Mucosa of stomach (tissue), 1 donor: ENCODE measurements around the gene LGI2.
"Not testable (repeated sequence)": the region's sequence is repeated elsewhere in the genome, so short reads cannot be mapped to it uniquely, and the experiment has no call there.

Experiments
- H3K27me3 ChIP-seq: one replicate; pipeline ENCODE4 v1.7.0; 2013; ENCODE audit warnings: mild to moderate bottlenecking, low read length; ENCODE audit not compliant: control insufficient read depth, insufficient read depth
- H3K36me3 ChIP-seq: one replicate; pipeline ENCODE4 v1.7.0; 2013; ENCODE audit warnings: low read length; ENCODE audit not compliant: control insufficient read depth, insufficient read depth
- H3K4me1 ChIP-seq: one replicate; pipeline ENCODE4 v1.7.0; 2013; ENCODE audit warnings: mild to moderate bottlenecking, low read length; ENCODE audit not compliant: control insufficient read depth, insufficient read depth
- H3K4me3 ChIP-seq: one replicate; pipeline ENCODE4 v1.7.0; 2013; ENCODE audit warnings: low read length
- H3K9ac ChIP-seq: one replicate; pipeline ENCODE4 v1.7.0; 2013; ENCODE audit warnings: mild to moderate bottlenecking, low read length, moderate library complexity
- H3K9me3 ChIP-seq: one replicate; pipeline ENCODE4 v1.7.0; 2013; ENCODE audit warnings: mild to moderate bottlenecking, low read length, moderate library complexity; ENCODE audit not compliant: control insufficient read depth
- donor health status: Pancreatic carcinoma.

The LGI2 gene

GRCh38 chr4:25030277-25031076 is at the start of gene LGI2:
LGI2 (minus strand) TSS chr4:25030946; CDS start chr4:25030693, 253 bp downstream.
- peaks cover 41% of the 10 kb centered on the region for H3K27me3 ChIP-seq
- H3K4me1 ChIP-seq, result no peaks in the 10 kb centered on the region
- H3K9ac ChIP-seq, result no peak within 1 kb of the TSS
- no peaks in the 10 kb centered on the region for H3K36me3 ChIP-seq
- no peaks in the 10 kb centered on the region for H3K9me3 ChIP-seq
- H3K4me3 ChIP-seq, result no peak within 1 kb of the TSS

DNA sequence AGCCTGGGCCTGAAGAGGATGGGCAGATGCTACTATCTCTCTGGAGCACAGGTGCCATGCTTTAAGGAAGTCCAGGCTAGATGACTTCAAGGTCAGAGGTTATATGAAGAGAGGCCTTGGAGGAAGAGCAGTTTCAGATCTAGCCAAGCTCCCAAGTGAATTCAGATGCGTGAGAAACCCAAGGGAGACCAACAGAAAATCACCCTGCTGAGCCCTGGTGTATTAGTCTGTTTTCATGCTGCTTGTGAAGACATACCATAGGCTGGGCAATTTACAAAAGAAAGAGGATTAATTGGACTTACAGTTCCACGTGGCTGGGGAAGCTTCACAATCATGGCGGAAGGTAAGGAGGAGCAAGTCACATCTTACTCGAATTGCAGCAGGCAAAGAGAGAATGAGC is 47.8 kb upstream of the LGI2 start:
- Histone ChIP-seq H3K27me3 (no peaks in the 10 kb centered on the region), H3K4me3 (no peak overlapping the region), H3K36me3 (no peaks in the 10 kb centered on the region), H3K9me3 (no peaks in the 10 kb centered on the region), H3K9ac (no peak overlapping the region), H3K4me1 (no peaks in the 10 kb centered on the region)

- H3K9me3 ChIP-seq, result no peaks in the 10 kb centered on the region
- no peaks in the 10 kb centered on the region for H3K27me3 ChIP-seq
- H3K4me1 ChIP-seq, result no peaks in the 10 kb centered on the region
- H3K4me3 ChIP-seq, result no peak overlapping the region
- H3K36me3 ChIP-seq, result no peaks in the 10 kb centered on the region
- no peak overlapping the region for H3K9ac ChIP-seq
These were observed 46.1 kb upstream of the LGI2 start for GRCh38 chr4:25076625-25077398.

DNA sequence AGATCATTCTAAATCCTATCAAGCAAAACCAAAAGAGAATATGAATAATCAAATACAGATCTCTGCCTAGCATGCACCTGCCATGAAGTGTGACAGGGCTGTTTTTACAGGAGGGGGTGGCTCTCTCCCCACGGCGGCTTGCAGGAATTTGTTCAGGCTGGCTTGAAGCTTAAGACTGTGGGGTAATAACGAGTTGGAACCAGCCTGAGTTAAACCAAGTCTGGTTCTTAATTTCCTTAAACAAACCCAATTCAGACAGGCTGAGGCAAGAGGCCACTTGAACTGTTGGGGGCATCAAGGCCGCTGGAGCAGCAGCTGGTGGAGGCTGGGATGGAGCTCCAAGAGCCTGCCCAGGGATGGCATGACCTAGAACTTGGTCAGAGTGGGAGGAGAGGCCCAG is 45.1 kb upstream of the LGI2 start:
- H3K9ac ChIP-seq, result no peak overlapping the region
- H3K9me3 ChIP-seq, result no peaks in the 10 kb centered on the region
- no peaks in the 10 kb centered on the region for H3K36me3 ChIP-seq
- no peak overlapping the region for H3K4me3 ChIP-seq
- no peaks in the 10 kb centered on the region for H3K4me1 ChIP-seq
- H3K27me3 ChIP-seq, result no peaks in the 10 kb centered on the region

DNA sequence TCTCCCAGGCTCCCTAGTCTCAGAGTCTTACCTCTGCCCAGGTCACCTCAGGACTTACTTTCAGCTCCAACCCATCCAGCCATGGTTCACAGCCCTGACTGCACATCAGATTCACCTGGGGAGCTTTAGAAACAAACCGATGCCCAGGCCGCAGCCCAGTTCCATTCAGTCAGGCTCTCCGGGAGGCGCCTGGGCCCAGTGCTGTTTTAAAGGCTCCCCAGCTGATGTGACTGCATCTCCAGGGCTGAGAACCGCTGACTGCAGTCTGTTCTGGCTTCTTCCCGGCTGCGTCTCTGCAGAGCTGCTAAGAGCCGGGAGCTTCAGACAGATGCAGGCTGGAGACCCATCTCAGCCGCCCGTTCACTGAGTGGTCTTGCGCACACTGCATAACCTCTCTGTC is 44.4 kb upstream of the LGI2 start:
- Histone ChIP-seq H3K36me3 (no peaks in the 10 kb centered on the region), H3K4me1 (no peaks in the 10 kb centered on the region), H3K9ac (no peak overlapping the region), H3K4me3 (no peak overlapping the region), H3K9me3 (no peaks in the 10 kb centered on the region), H3K27me3 (no peaks in the 10 kb centered on the region)

GRCh38 chr4:25070545-25070944 is 39.8 kb upstream of the LGI2 start:
- Histone ChIP-seq H3K9me3 (no peaks in the 10 kb centered on the region), H3K4me3 (no peak overlapping the region), H3K36me3 (no peaks in the 10 kb centered on the region), H3K4me1 (peaks cover 4% of the 10 kb centered on the region), H3K9ac (no peak overlapping the region), H3K27me3 (no peaks in the 10 kb centered on the region)

DNA sequence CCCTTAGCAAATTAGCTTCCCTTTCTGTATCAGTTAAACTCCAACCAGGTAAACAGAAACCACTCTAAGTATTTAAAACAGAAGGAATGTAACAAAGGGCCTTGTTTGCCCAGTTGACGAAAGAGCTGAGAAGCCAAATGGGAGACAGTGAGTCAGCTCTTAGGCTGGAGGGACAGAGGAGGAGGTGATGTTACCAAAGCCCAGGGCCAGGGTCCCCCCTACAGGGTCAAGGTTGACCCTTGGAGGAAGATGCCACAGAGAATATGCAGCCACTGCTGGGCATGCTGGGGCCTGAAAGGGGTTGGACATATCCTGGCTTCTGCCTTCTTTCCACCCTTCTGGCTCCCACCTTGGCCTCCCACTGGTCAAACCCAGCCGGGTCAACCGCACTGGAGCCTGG is 38.3 kb upstream of the LGI2 start:
- Histone ChIP-seq H3K4me3 (no peak overlapping the region), H3K4me1 (peaks cover 4% of the 10 kb centered on the region), H3K27me3 (no peaks in the 10 kb centered on the region), H3K9ac (no peak overlapping the region), H3K36me3 (no peaks in the 10 kb centered on the region), H3K9me3 (no peaks in the 10 kb centered on the region)

DNA sequence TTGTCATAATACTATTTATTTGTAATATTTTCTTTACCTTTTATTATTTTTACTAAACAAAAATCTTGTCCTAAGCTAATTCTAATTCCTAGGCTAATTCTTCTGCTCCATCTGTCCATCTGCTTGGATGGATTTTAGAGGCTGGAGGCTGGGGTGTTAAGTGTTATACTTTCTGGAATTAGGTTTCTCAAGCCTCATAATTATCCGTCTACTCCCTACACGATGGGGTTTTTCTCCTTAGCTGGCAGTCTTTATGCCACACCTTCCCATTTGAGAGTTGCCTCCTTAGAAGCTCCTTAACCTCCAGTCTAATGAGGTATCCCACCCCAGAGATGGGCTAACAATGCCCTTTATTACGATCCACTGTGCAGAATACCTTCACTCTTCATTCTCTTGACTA is 37.6 kb upstream of the LGI2 start:
- H3K9me3 ChIP-seq, result no peaks in the 10 kb centered on the region
- no peaks in the 10 kb centered on the region for H3K27me3 ChIP-seq
- no peak overlapping the region for H3K9ac ChIP-seq
- H3K4me1 ChIP-seq, result peaks cover 4% of the 10 kb centered on the region
- no peak overlapping the region for H3K4me3 ChIP-seq
- H3K36me3 ChIP-seq, result no peaks in the 10 kb centered on the region

DNA sequence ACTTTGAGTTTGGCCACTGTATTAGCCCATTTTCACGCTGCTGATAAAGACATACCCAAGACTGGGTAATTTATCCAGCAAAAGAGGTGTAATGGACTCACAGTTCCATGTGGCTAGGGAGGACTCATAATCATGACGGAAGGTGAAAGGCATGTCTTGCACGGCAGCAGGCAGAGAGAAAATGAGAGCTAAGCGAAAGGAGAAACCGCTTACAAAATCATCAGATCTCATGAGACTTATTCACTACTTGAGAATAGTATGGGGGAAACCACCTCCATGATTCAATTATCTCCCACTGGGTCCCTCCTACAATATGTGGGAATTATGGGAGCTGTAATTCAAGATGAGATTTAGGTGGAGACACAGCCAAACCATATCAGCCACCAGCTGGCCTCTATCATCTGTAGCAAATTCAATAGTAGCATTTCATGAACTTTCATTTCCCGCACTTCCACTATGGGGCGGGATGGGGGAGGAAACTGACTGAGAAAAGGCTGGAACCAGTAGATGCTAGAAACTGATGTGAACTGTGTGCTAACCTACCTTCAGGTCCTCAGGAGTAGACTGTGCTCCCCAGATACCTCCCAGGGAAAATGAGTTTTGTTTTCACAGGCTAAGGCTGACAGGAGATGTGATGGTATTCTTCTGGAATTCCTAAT is 35.3 kb upstream of the LGI2 start:
- Histone ChIP-seq H3K27me3 (no peaks in the 10 kb centered on the region), H3K4me3 (no peak overlapping the region), H3K9me3 (no peaks in the 10 kb centered on the region), H3K9ac (no peak overlapping the region), H3K4me1 (peaks cover 4% of the 10 kb centered on the region), H3K36me3 (no peaks in the 10 kb centered on the region)

DNA sequence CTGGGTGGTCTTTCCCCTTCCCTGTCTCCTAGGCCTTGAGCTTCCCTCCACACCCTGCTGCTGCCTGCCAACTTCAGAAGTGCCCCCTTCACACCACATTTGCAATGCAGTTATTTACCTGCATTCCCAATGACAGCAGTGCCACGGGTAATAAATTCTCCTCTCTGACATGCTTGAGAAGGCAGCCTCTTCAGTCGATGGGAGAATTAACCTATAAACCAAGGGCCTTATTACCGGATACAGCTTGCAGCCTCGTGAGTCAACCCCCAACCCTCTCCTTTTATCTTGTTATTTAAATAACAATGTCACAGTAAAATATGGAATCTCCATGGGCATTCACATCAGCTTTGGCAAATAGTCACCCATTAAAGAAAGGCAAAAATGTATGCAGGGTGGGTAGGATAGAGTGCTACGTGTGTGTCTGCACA is 34.7 kb upstream of the LGI2 start:
- Histone ChIP-seq H3K4me3 (no peak overlapping the region), H3K9me3 (no peaks in the 10 kb centered on the region), H3K27me3 (no peaks in the 10 kb centered on the region), H3K36me3 (no peaks in the 10 kb centered on the region), H3K9ac (no peak overlapping the region), H3K4me1 (peaks cover 4% of the 10 kb centered on the region)

GRCh38 chr4:25064447-25064846 is 33.7 kb upstream of the LGI2 start:
- H3K4me1 ChIP-seq, H3K9ac ChIP-seq, H3K36me3 ChIP-seq, H3K4me3 ChIP-seq, H3K9me3 ChIP-seq, H3K27me3 ChIP-seq: not testable (repeated sequence)

DNA sequence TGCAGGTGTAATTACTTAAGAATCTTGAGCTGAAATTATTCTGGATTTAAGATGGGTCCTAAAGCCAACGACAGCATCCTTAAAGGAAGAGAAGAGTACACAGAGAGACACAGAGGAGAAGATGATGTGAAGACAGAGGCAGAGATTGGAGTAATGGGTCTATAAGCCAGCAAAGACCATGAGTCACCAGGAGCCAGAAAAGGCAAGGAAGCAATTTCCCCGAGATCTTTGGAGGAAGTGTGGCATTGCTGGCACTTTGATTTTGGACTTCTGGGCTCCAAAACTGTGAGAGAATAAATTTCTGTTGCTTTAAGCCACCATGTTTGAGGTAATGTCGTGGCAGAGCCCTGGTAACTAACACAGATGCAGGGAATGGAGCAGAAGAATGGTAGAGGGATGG is 32.4 kb upstream of the LGI2 start:
- no peak overlapping the region for H3K9ac ChIP-seq
- H3K36me3 ChIP-seq, result no peaks in the 10 kb centered on the region
- H3K4me1 ChIP-seq, result no peaks in the 10 kb centered on the region
- no peak overlapping the region for H3K4me3 ChIP-seq
- no peaks in the 10 kb centered on the region for H3K9me3 ChIP-seq
- H3K27me3 ChIP-seq, result no peaks in the 10 kb centered on the region
